ENCODE measurements around the gene AQR.

DNA sequence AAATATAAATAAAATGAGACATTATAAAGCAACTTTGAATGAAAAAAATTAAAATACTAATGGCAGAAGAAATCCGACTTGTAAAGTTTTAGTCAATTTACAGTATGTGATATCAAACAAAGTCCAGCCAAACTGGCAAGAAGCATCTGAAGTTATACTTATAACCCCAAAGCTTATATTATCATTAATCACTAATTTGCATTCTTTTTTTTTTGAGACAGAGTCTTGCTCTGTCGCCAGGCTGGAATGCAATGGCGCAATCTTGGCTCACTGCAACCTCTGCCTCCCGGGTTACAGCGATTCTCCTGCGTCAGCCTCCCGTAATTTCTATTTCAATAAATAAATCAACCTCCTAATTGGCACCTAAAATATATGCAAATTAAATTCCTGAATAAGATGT is 80.1 kb downstream of the AQR start:
- no peak for TF ChIP-seq GABPA (IDR thresholded peaks at IDR 0.05; ENCODE audit: low read depth)
- TF ChIP-seq, protein P1, sequence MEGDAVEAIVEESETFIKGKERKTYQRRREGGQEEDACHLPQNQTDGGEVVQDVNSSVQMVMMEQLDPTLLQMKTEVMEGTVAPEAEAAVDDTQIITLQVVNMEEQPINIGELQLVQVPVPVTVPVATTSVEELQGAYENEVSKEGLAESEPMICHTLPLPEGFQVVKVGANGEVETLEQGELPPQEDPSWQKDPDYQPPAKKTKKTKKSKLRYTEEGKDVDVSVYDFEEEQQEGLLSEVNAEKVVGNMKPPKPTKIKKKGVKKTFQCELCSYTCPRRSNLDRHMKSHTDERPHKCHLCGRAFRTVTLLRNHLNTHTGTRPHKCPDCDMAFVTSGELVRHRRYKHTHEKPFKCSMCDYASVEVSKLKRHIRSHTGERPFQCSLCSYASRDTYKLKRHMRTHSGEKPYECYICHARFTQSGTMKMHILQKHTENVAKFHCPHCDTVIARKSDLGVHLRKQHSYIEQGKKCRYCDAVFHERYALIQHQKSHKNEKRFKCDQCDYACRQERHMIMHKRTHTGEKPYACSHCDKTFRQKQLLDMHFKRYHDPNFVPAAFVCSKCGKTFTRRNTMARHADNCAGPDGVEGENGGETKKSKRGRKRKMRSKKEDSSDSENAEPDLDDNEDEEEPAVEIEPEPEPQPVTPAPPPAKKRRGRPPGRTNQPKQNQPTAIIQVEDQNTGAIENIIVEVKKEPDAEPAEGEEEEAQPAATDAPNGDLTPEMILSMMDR (IDR thresholded peaks at IDR 0.05), result no peak
- TF ChIP-seq JUND (IDR thresholded peaks at IDR 0.05), result no peak; the same call in 1 of the 2 replicates
- TF ChIP-seq, protein P2, sequence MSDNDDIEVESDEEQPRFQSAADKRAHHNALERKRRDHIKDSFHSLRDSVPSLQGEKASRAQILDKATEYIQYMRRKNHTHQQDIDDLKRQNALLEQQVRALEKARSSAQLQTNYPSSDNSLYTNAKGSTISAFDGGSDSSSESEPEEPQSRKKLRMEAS (IDR thresholded peaks at IDR 0.05; ENCODE audit: low read depth), result no peak
- TF ChIP-seq, protein P3, sequence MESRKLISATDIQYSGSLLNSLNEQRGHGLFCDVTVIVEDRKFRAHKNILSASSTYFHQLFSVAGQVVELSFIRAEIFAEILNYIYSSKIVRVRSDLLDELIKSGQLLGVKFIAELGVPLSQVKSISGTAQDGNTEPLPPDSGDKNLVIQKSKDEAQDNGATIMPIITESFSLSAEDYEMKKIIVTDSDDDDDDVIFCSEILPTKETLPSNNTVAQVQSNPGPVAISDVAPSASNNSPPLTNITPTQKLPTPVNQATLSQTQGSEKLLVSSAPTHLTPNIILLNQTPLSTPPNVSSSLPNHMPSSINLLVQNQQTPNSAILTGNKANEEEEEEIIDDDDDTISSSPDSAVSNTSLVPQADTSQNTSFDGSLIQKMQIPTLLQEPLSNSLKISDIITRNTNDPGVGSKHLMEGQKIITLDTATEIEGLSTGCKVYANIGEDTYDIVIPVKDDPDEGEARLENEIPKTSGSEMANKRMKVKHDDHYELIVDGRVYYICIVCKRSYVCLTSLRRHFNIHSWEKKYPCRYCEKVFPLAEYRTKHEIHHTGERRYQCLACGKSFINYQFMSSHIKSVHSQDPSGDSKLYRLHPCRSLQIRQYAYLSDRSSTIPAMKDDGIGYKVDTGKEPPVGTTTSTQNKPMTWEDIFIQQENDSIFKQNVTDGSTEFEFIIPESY (IDR thresholded peaks at IDR 0.05; ENCODE audit: borderline replicate concordance, low read depth), result no peak
- no peak for TF ChIP-seq FOSL2 (IDR thresholded peaks at IDR 0.05; ENCODE audit: borderline replicate concordance, low read depth)
- TF ChIP-seq SMC3 (IDR thresholded peaks at IDR 0.05; ENCODE audit: low read depth, low read length), result no peak
